Neural cell (in vitro differentiated cells): ENCODE data around the gene IL6R. TPM values are rescaled to one million over a fixed set of nuclear protein-coding genes. Genes with fewer than 3 reads are reported as not detected.

Experiments
- H2AFZ ChIP-seq: fragments of 200-600, 300-800 bp; sonication (generic), shearing (Covaris generic); 2 replicates; pipeline ENCODE4 v1.6.0; 2014; ENCODE audit warnings: low read depth, mild to moderate bottlenecking, antibody characterized with exemption, low read length, moderate library complexity
- H3F3A ChIP-seq: fragments of 200-600 bp; shearing (Covaris generic); 2 replicates; pipeline ENCODE4 v1.6.1; 2016; ENCODE audit warnings: mild to moderate bottlenecking, moderate library complexity, mixed read lengths, antibody characterized with exemption, low read length; ENCODE audit not compliant: insufficient read depth, poor library complexity, severe bottlenecking
- H3K27ac ChIP-seq: fragments of 200-600, 300-800 bp; sonication (generic), shearing (Covaris generic); 2 replicates; pipeline ENCODE4 v1.5.1; 2014; ENCODE audit warnings: mild to moderate bottlenecking, low read length, moderate library complexity
- H3K27me3 ChIP-seq: fragments of 300-800, 200-600 bp; sonication (generic), shearing (Covaris generic); 2 replicates; pipeline ENCODE4 v1.6.0; 2014; ENCODE audit warnings: mild to moderate bottlenecking, low read depth, low read length, moderate library complexity; ENCODE audit not compliant: insufficient read depth
- H3K36me3 ChIP-seq: fragments of 300-800, 200-600 bp; sonication (generic), shearing (Covaris generic); 2 replicates; pipeline ENCODE4 v1.5.1; 2014; ENCODE audit warnings: mild to moderate bottlenecking, antibody characterized with exemption, low read length, moderate library complexity; ENCODE audit not compliant: insufficient read depth
- H3K4me2 ChIP-seq: fragments of 300-800, 200-600 bp; sonication (generic), shearing (Covaris generic); 2 replicates; pipeline ENCODE4 v1.6.0; 2014; ENCODE audit warnings: mild to moderate bottlenecking, low read length
- H3K4me3 ChIP-seq: fragments of 300-800, 200-600 bp; sonication (generic), shearing (Covaris generic); 2 replicates; pipeline ENCODE4 v1.5.1; 2014; ENCODE audit warnings: mild to moderate bottlenecking, low read length, moderate library complexity
- H3K79me2 ChIP-seq: fragments of 200-600 bp; shearing (Covaris generic); replicated peaks from 2 replicates; pipeline ENCODE4 v1.6.0; 2014; ENCODE audit warnings: mild to moderate bottlenecking, low read length, moderate library complexity; ENCODE audit not compliant: insufficient read depth
- H3K9ac ChIP-seq: fragments of 300-800, 200-600 bp; sonication (generic), shearing (Covaris generic); 2 replicates; pipeline ENCODE4 v1.6.1; 2016; ENCODE audit warnings: mild to moderate bottlenecking, low read length, mixed read lengths
- H3K9me2 ChIP-seq: fragments of 200-600 bp; shearing (Covaris generic); 2 replicates; pipeline ENCODE4 v1.6.1; 2016; ENCODE audit warnings: mild to moderate bottlenecking, low read length, mixed read lengths; ENCODE audit not compliant: insufficient read depth
- H3K9me3 ChIP-seq: fragments of 200-600, 300-800 bp; sonication (generic), shearing (Covaris generic); 2 replicates; pipeline ENCODE4 v1.6.1; 2016; ENCODE audit warnings: mild to moderate bottlenecking, mixed run types, low read length, moderate library complexity, mixed read lengths
- H4K20me1 ChIP-seq: fragments of 200-600 bp; shearing (Covaris generic); 2 replicates; pipeline ENCODE4 v1.6.1; 2016; ENCODE audit warnings: mild to moderate bottlenecking, mixed run types; ENCODE audit not compliant: insufficient read depth
- CTCF ChIP-seq: fragments of 450-650 bp; IDR thresholded peaks from 2 replicates; pipeline ENCODE4 v1.5.1; 2014; ENCODE audit warnings: antibody characterized with exemption, mild to moderate bottlenecking, moderate library complexity; ENCODE audit not compliant: poor library complexity, severe bottlenecking
- EP300 ChIP-seq: fragments of 450-650 bp; conservative IDR thresholded peaks from 2 replicates; pipeline ENCODE4 v1.6.1; 2014; ENCODE audit warnings: antibody characterized with exemption, mild to moderate bottlenecking, moderate library complexity; ENCODE audit not compliant: poor library complexity, severe bottlenecking
- EZH2 ChIP-seq: fragments of 200-600, 300-800 bp; shearing (Covaris generic), sonication (generic); IDR thresholded peaks from 2 replicates; pipeline ENCODE4 v1.6.1; 2014; ENCODE audit warnings: antibody characterized with exemption, low read length, borderline replicate concordance, mild to moderate bottlenecking; ENCODE audit not compliant: insufficient read depth, poor library complexity, severe bottlenecking
- MXI1 ChIP-seq: fragments of 450-650 bp; conservative IDR thresholded peaks from 2 replicates; pipeline ENCODE4 v1.6.1; 2014; ENCODE audit warnings: antibody characterized with exemption, mild to moderate bottlenecking; ENCODE audit not compliant: poor library complexity, severe bottlenecking
- POLR2AphosphoS5 ChIP-seq: IDR thresholded peaks from 2 replicates; pipeline ENCODE4 v1.6.1; 2012
- RAD21 ChIP-seq: fragments of 450-650 bp; conservative IDR thresholded peaks from 2 replicates; pipeline ENCODE4 v1.6.1; 2014; ENCODE audit warnings: antibody characterized with exemption, mild to moderate bottlenecking, moderate library complexity
- REST ChIP-seq: IDR thresholded peaks from 2 replicates; pipeline ENCODE4 v1.6.1; 2012; ENCODE audit warnings: borderline replicate concordance
- SMC3 ChIP-seq: fragments of 450-650 bp; conservative IDR thresholded peaks from 2 replicates; pipeline ENCODE4 v1.6.1; 2014; ENCODE audit warnings: antibody characterized with exemption, mild to moderate bottlenecking, moderate library complexity; ENCODE audit not compliant: poor library complexity
- TAF1 ChIP-seq: IDR thresholded peaks from 2 replicates; pipeline ENCODE4 v1.6.1; 2012; ENCODE audit warnings: low read depth
- polyA plus RNA-seq: library from polyadenylated mRNA; depleted of rRNA; stranded (reverse); fragments of >200 nt; gene quantifications from 2 replicates; pipeline ENCODE4 v1.2.3, GENCODE V29; 2014

Gene IL6R
- polyA plus RNA-seq, 1 donor from 2014 or later = not detected

GRCh38 chr1:154517661-154518060, 112.5 kb downstream of the IL6R start:
- Histone ChIP-seq H3K36me3 (no peaks in the 10 kb centered on the region), H2AFZ (no peak overlapping the region)
- TF ChIP-seq RAD21 (no peak), TAF1 (no peak), CTCF (no peak), EP300 (no peak), REST (no peak), MXI1 (no peak), EZH2 (no peak), POLR2AphosphoS5 (no peak), SMC3 (no peak)

More at GRCh38 chr1:154517661-154518060, 112.5 kb downstream of the IL6R start:
- H3K9me3 ChIP-seq = no peaks in the 10 kb centered on the region
- H3K4me2 ChIP-seq = no peak overlapping the region
- H3K9me2 ChIP-seq = no peaks in the 10 kb centered on the region
- H3K4me3 ChIP-seq = no peak overlapping the region
- H3K9ac ChIP-seq = no peak overlapping the region
- H3K27ac ChIP-seq = no peak overlapping the region
- H3K27me3 ChIP-seq = no peaks in the 10 kb centered on the region
- no peaks in the 10 kb centered on the region for H3K79me2 ChIP-seq
- no peaks in the 10 kb centered on the region for H4K20me1 ChIP-seq
- no peaks in the 10 kb centered on the region for H3F3A ChIP-seq

Other genes with a start within 250 kb of the IL6R start
- 339 and 356 TPM in 2 replicates for gene TPM3, start 213.2 kb upstream of the IL6R start, polyA plus RNA-seq
- not detected in 2 replicates for gene CFAP141, start 199.0 kb upstream of the IL6R start, polyA plus RNA-seq
- gene UBAP2L, start 184.4 kb upstream of the IL6R start, polyA plus RNA-seq = 41.4 and 44.7 TPM in 2 replicates
- 126 and 155 TPM in 2 replicates for gene HAX1, start 132.7 kb upstream of the IL6R start, polyA plus RNA-seq
- not detected in 2 replicates for gene AQP10, start 84.2 kb upstream of the IL6R start, polyA plus RNA-seq
- 71.3 and 86.9 TPM in 2 replicates for gene ATP8B2, start 79.8 kb upstream of the IL6R start, polyA plus RNA-seq
- not detected in 2 replicates for gene TDRD10, start 96.9 kb downstream of the IL6R start, polyA plus RNA-seq
- 0.04 TPM in 1 of 2 replicates, not detected in the other for gene SHE, start 97.1 kb downstream of the IL6R start, polyA plus RNA-seq
- 61.1 and 103 TPM in 2 replicates for gene UBE2Q1, start 153.3 kb downstream of the IL6R start, polyA plus RNA-seq
- gene CHRNB2, start 162.4 kb downstream of the IL6R start, polyA plus RNA-seq = 15.5 and 18.2 TPM in 2 replicates
- 51.4 and 59.3 TPM in 2 replicates for gene ADAR, start 202.8 kb downstream of the IL6R start, polyA plus RNA-seq